Stomach (tissue), 4 donors: ENCODE results near the gene RAB3GAP2.

ENCODE experiments used
- EP300 ChIP-seq: sonication (generic); formaldehyde crosslinking; IDR thresholded peaks from one replicate; pipeline ENCODE4 v1.6.1; 2017; ENCODE audit warnings: antibody characterized with exemption
- TF ChIP-seq, protein P1 (sequence below), 7 experiments: fragments of 450-650 bp in 4 of 7; fragments of 200-600 bp in 3 of 7; sonication (generic) in 3 of 7; IDR thresholded peaks; one replicate each; pipeline ENCODE4 v1.5.1; 2016 to 2019; ENCODE audit warnings: antibody characterized with exemption in 7 of 7, control low read depth in 2 of 7, mild to moderate bottlenecking in 1 of 7

DNA sequence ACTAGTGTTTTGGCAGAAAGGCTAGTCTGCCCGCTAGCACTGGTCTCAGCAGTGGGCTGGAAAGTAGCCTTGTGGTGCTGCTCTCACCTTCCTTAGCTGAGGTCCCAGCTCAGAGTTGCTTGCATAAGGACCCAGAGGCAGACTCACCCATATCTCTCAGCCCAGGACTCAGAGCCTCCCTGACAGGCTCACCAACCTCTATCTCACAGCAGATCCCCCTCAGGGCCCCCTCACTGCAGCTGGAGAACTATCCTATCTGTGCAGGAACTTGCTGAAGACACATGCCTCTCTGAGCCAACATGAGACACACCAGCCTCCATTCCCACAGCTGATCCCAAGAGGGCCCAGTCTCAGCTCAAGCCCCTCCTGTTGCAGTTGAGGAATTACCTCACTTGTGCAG, 95.7 kb downstream of the RAB3GAP2 start:
- TF ChIP-seq, protein P1, sequence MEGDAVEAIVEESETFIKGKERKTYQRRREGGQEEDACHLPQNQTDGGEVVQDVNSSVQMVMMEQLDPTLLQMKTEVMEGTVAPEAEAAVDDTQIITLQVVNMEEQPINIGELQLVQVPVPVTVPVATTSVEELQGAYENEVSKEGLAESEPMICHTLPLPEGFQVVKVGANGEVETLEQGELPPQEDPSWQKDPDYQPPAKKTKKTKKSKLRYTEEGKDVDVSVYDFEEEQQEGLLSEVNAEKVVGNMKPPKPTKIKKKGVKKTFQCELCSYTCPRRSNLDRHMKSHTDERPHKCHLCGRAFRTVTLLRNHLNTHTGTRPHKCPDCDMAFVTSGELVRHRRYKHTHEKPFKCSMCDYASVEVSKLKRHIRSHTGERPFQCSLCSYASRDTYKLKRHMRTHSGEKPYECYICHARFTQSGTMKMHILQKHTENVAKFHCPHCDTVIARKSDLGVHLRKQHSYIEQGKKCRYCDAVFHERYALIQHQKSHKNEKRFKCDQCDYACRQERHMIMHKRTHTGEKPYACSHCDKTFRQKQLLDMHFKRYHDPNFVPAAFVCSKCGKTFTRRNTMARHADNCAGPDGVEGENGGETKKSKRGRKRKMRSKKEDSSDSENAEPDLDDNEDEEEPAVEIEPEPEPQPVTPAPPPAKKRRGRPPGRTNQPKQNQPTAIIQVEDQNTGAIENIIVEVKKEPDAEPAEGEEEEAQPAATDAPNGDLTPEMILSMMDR (IDR thresholded peaks at IDR 0.05), result no peak
- TF ChIP-seq EP300, result no peak
